Fibroblast of skin of abdomen (primary cell): ENCODE data around the gene C9orf50.
"Not testable (repeated sequence)": the region's sequence is repeated elsewhere in the genome, so short reads cannot be mapped to it uniquely, and the experiment has no call there.

ENCODE experiments used
- DNase-seq: peaks from one replicate; pipeline ENCODE4 v3.0.0-alpha.2; 2013

Gene C9orf50

DNA sequence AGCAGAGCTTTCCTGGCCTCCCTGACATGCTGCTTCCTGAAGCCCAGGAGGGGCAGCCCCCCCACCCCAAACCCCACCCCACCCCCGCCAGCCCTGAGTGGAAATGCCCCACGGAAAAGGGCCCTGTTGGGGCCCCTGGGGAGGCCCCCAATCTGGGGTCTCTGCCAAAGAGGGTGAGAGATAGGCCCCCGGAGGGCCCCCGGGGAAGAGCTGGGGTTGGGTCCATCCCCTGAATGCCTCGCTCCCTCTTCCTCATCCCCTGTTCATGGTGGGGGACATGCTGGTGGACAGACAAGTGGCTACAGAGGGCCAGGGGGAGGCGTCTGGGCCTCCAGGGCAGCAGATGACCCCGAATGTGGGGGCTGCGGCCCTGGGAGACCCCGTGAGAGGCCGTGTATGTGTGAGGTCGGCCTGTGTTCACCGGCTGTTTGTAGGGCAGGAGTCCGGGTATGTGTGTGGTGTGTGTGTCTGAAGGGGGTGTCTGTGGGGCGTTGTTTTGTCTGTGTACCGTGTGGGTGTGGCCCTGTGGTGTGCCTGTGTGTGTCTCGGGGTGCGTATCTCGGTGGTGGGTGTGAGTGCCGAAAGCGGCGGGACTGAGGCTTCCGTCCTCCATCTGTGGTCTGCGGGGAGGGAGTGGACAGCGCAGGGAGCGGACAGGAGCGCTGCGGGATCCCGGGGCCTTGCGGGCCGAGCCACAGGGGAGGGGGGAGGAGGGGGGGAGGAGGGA lies 11.3 kb downstream of the C9orf50 start:
- DNase-seq = peak; percentile 76

- no peak for DNase-seq
Observed at GRCh38 chr9:129608561-129609481, 12.1 kb downstream of the C9orf50 start.

DNA sequence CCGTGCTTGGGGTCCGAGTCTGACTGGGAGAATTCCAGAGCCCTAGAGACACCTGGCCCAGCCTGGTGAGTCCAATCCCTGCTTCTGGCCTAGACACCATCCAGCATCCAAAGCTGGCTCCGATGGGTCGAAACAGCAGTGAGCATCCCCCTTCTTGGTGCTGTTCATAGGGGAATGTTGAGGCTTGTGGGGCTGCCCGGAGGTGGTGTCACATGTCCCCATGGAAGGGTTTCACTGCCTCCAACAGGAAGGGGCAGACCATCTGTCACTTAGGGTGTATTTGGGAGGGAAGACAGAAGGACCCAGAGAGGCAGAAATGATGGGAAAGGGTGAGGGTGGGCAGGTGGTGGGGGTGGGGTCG lies 13.9 kb downstream of the C9orf50 start:
- no peak for DNase-seq

DNA sequence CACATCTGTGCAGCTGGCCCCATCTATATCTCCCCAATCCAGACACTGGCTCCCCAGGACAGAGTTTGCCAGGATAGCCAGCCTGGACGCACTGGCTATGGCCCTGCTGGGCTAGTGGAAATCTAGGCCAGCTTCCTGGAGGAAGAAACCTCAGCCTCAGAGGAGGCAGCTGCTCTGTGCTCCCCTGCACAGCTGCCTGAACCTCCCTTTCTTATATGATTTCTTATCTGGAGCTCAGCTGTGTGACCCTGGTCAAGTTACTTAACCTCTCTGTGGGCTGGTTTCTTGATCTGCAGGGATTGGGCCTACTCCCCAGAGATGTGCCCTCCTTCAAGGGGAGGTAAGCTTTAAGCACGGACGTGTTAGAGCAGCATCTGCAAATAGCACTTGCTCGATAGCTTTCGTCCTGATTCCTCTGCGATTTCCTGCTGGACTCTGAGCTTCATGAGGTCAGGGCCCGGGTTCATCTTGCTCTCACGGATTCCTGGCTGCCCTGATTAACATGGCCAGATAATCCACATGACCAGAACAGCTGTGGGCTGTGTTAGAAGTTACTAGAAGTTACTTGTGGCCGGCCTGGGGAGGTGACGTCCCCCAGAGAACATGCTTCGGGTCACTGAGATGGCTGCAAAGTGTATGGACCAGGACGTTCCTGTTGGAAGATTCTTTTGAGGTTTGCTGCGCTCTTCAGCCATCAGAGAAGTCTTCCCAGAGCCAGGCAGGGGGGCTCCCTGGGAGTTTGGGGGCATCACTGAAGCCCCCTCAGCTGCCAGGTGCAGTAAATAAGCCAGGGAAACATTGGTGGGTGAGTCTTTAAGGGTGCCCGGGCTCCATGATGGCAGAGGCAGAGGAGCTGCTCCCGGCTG lies 14.5 kb downstream of the C9orf50 start:
- no peak for DNase-seq

- DNase-seq = no peak
Observed at GRCh38 chr9:129604766-129605163, 16.1 kb downstream of the C9orf50 start.

- DNase-seq = no peak
Observed at GRCh38 chr9:129604056-129604765, 16.7 kb downstream of the C9orf50 start.

DNA sequence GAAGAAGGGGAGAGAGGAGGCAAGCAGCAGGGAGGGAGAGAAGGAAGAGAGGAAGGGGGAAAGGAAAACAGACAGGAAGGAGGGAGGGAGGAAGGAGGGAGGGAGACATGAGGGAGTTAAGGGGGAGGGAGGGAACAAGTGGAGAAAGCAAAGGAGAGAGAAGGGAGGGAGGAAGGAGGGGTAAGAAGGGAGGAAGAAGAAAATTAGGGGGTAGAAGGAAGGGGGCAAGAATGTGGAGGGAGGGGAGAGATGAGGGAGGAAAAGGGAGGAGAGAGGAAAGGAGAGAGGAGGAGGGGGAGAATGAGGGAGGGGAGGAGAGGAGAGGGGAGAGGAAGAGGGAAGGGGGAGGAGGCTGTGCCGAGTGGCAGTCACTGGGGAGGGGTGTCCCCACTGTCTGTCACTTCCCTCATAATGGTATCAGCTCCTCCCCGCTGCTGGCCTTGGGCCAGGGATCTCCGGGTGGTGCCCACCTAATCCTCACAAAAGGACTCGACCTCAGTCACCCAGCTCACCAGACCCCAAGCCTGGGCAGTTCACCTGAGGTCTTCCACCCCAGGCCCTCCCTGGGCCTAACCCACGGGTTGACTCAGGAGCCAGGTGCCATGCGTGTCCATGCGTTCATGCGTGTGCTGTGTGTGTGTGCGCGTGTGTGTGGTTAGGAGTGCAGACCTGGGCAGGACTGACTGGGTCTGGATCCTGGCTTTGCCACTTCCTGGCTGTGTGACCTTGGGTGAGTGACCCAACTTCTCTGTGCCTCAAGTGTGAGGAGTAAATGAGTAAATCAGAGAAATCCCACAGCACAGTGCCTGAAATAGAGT lies 18.1 kb downstream of the C9orf50 start:
- no peak for DNase-seq

- DNase-seq = no peak
Observed at GRCh38 chr9:129601082-129601674, 19.7 kb downstream of the C9orf50 start.

- no peak for DNase-seq
Observed at GRCh38 chr9:129598089-129598596, 22.8 kb downstream of the C9orf50 start.

- peak; percentile 71 for DNase-seq
Observed at GRCh38 chr9:129597355-129598088, 23.4 kb downstream of the C9orf50 start.

GRCh38 chr9:129596541-129597331 lies 24.2 kb downstream of the C9orf50 start:
- DNase-seq = peak; percentile 82

DNA sequence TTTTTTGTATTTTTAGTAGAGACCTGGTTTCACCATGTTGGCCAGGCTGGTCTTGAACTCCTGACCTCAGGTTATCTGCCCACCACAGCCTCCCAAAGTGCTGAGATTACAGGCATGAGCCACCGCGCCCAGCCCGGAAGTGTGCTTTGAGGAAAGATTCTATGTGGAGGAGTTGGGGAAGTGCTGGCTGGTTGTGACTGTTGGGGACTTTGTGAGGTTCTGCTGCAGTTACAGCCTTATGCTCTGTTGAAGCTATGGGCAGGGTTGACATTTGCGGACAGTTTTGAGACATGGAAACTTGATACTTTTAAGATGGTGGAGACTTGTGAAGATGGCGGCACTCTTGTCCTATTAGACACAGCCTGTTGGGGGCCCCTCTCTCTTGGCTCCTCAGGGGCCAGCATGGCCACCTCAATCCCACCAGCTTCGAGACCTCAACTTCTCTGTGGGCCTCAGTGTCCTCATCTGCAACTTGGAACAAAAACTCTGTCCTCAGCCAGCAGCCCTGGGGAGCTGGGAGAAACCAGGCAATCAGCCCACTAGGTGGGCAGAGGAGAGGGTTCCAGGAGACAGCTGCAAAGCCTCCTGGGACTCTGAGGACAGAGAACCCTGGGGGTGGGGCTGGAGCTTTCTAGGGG lies 24.9 kb downstream of the C9orf50 start:
- DNase-seq = no peak

GRCh38 chr9:129595311-129595741 lies 25.6 kb downstream of the C9orf50 start:
- peak; percentile 72 for DNase-seq

DNA sequence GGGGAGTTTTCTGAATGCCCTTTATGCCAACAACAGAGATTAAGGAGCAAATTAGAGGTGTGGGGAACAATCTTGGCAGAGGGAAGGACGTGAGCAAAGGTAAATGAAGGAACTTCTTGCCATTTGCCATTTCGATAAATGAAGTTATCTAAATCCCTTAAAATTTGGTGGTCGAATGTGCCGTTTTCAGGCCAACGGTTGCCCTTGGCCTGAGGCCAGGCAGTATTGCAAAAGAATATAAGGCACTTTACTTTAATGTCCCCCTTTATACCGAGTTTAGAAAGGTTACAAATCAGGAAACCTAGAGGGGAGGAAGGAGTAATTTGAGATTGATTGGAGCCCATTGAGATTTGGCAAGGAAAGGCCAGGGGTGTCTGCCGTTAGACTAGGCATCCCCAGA lies 26.3 kb downstream of the C9orf50 start:
- no peak for DNase-seq

DNA sequence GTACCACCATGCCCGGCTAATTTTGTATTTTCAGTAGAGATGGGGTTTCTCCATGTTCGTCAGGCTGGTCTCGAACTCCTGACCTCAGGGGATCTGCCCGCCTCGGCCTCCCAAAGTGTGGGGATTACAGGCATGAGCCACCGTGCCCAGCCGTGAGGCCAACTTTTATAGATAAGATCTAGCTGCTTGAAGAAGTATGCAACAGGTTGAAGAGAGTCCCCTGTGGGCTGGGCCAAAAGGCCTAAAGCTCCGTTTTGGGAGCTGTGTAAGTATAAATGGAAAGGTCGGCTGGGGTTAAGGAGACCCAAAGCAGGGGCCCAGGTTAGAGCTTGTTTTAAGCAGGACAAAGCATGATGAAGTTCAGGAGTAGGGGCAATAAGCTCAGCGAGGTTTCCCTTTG lies 28.1 kb downstream of the C9orf50 start:
- DNase-seq = not testable (repeated sequence)

DNA sequence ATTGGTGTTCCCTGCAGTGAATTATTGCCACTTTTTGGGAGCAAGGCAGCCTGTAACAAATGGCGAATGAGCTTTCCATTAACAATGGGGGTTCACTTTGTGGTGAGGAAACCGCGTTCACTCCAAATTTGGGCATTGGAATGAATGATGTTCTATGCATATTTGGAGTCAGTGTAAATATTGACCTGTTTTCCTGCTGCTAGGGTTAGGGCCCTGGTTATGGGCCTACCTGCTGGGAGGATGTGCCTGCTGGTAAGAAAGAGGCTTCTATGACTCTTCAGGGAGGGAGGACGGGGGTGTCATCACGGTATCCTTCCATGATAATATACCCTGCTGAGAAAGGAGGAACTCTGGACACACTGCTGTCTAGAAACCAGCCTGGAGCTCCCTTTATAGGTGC lies 29.0 kb downstream of the C9orf50 start:
- DNase-seq = no peak

DNA sequence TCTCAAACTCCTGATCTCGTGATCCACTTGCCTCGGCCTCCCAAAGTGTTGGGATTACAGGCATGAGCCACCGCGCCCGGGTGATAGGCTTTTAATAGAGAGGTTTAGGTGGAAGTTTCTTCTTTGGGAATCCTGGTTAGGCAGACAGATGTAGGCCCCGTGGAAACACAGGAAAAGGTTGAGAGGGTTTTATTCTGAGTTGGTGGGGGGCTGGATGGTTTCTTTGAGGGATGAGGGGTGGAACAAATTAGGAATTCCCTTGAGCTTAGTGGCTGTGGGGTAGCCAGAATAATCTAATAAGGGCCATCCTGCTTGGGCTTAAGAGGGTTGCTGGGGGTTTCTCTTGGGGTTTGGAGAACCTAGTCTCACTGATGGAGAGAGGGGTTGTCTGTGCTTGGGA lies 30.4 kb downstream of the C9orf50 start:
- no peak for DNase-seq

- DNase-seq = peak; percentile 74
Observed at GRCh38 chr9:129587487-129588262, 33.2 kb downstream of the C9orf50 start.
